ENCODE results near the gene MIPEP.

Gene MIPEP

DNA sequence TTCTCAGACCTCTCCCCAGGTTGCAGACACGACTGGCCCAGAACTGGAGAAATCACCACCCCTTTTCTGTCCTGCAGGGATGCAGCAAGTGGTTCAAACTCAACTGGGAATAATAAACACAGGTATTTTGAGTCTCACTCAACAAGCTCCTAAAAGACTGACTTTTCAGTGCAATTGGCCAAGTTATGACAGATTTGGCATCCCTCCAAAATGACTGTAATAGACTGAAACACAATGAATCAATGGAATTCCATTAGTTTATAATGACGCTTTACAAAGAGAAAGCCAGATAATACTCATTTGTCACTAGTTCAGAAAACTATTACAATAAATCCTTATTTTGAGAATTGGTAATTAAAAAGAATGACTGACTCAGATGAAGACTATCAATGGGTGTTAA lies 38.1 kb downstream of the MIPEP start:
- H3K9ac ChIP-seq (ENCODE audit: low read length), result no peak overlapping the region
- WGBS (ENCODE audit: extremely low coverage, insufficient coverage, insufficient read length), result no CpG with 5 or more reads among the region's 2 CpGs
- H3K79me1 ChIP-seq (ENCODE audit: low read length), result no peaks in the 10 kb centered on the region
- H3K4ac ChIP-seq (ENCODE audit: low read depth, low read length), result no peak overlapping the region
- no peak for DNase-seq
- H3K4me2 ChIP-seq (ENCODE audit: low read length), result no peak overlapping the region
- H2BK12ac ChIP-seq (ENCODE audit: low read length), result no peak overlapping the region
- H3K4me1 ChIP-seq (ENCODE audit: control insufficient read depth in 1 of 2, insufficient read depth in 2 of 2, low read length in 2 of 2), result no peaks in the 10 kb centered on the region
- no peak overlapping the region for H3K23ac ChIP-seq (ENCODE audit: low read length)
- no peaks in the 10 kb centered on the region for H3K9me3 ChIP-seq (ENCODE audit: insufficient read depth, low read depth, low read length)
- H4K91ac ChIP-seq (ENCODE audit: low read depth, low read length), result no peak overlapping the region
- H3K18ac ChIP-seq (ENCODE audit: low read length), result no peak overlapping the region
- no peak overlapping the region for H4K8ac ChIP-seq (ENCODE audit: low read depth, low read length)
- H2AFZ ChIP-seq (ENCODE audit: insufficient read depth, low read length, poor library complexity), result no peak overlapping the region
- no peak overlapping the region for H2AK5ac ChIP-seq (ENCODE audit: low read length)
- H3K27ac ChIP-seq (ENCODE audit: low read depth, low read length), result no peak overlapping the region
- no peak overlapping the region for H2BK120ac ChIP-seq (ENCODE audit: insufficient read depth, low read length, poor library complexity)
- no peaks in the 10 kb centered on the region for H3K36me3 ChIP-seq (ENCODE audit: control insufficient read depth in 1 of 2, insufficient read depth in 2 of 2, low read length in 2 of 2)
- no peak overlapping the region for H3K4me3 ChIP-seq (ENCODE audit: low read depth, low read length)
- no peaks in the 10 kb centered on the region for H3K79me2 ChIP-seq (ENCODE audit: control insufficient read depth, insufficient read depth, low read length, poor library complexity)
- no peaks in the 10 kb centered on the region for H3K27me3 ChIP-seq (ENCODE audit: insufficient read depth, low read length)
- H2BK5ac ChIP-seq (ENCODE audit: low read depth, low read length, poor library complexity), result no peak overlapping the region
- H4K12ac ChIP-seq (ENCODE audit: low read depth, low read length), result no peak overlapping the region
- no peak overlapping the region for H3K14ac ChIP-seq (ENCODE audit: low read length)

DNA sequence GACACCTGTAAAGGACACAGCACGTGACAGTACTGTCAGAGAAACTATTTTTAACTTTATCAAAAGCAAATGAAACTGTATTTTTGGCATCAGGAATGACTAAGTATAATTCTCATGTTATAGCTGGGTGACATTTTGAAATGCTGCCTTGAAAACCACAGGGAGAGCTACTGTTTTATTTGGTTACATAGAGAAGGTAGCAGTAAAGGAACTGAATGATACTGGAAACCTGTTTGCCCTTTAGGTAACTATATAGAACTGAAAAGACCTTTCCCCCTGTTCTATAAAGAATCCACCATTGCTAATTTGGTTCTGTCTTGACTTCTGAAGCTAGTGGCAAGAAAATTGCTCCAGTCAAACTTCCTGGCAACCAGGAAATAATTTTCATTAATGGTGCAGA lies 39.1 kb downstream of the MIPEP start:
- Histone ChIP-seq H2BK120ac (ENCODE audit: insufficient read depth, low read length, poor library complexity) (no peak overlapping the region), H4K8ac (ENCODE audit: low read depth, low read length) (no peak overlapping the region), H3K14ac (ENCODE audit: low read length) (no peak overlapping the region), H3K4me3 (ENCODE audit: low read depth, low read length) (no peak overlapping the region), H2AK5ac (ENCODE audit: low read length) (no peak overlapping the region), H3K18ac (ENCODE audit: low read length) (no peak overlapping the region), H3K79me2 (ENCODE audit: control insufficient read depth, insufficient read depth, low read length, poor library complexity) (no peaks in the 10 kb centered on the region), H3K9ac (ENCODE audit: low read length) (no peak overlapping the region), H3K27ac (ENCODE audit: low read depth, low read length) (no peak overlapping the region), H2BK5ac (ENCODE audit: low read depth, low read length, poor library complexity) (no peak overlapping the region), H4K12ac (ENCODE audit: low read depth, low read length) (no peak overlapping the region), H3K4me1 (ENCODE audit: control insufficient read depth in 1 of 2, insufficient read depth in 2 of 2, low read length in 2 of 2) (no peaks in the 10 kb centered on the region), H2AFZ (ENCODE audit: insufficient read depth, low read length, poor library complexity) (no peak overlapping the region), H3K79me1 (ENCODE audit: low read length) (no peaks in the 10 kb centered on the region), H3K23ac (ENCODE audit: low read length) (no peak overlapping the region), H3K4me2 (ENCODE audit: low read length) (no peak overlapping the region), H3K4ac (ENCODE audit: low read depth, low read length) (no peak overlapping the region), H4K91ac (ENCODE audit: low read depth, low read length) (no peak overlapping the region), H3K36me3 (ENCODE audit: control insufficient read depth in 1 of 2, insufficient read depth in 2 of 2, low read length in 2 of 2) (no peaks in the 10 kb centered on the region), H3K27me3 (ENCODE audit: insufficient read depth, low read length) (no peaks in the 10 kb centered on the region), H3K9me3 (ENCODE audit: insufficient read depth, low read depth, low read length) (no peaks in the 10 kb centered on the region), H2BK12ac (ENCODE audit: low read length) (no peak overlapping the region)
- WGBS (ENCODE audit: extremely low coverage, insufficient coverage, insufficient read length), result no CpG with 5 or more reads among the region's 1 CpG
- DNase-seq, result no peak

DNA sequence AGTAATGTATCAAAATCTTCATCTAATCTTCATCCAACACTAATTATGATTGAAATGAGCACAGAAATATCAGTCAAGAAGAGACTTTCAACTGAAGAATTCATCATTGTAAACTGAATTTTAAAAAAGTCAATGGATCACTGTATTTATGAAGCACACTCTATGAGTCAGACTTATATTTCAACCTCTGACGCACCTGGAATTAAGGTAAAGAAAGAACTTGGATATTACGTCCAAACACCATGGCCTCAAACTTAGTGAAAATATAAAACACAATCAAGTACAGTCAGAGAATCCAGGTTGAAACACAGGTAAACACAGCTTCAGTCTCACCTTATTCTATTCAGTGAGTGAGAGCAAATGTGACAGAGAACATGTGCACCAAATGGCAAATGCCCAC lies 39.5 kb downstream of the MIPEP start:
- no CpG with 5 or more reads among the region's 2 CpGs for WGBS (ENCODE audit: extremely low coverage, insufficient coverage, insufficient read length)
- Histone ChIP-seq H3K9ac (ENCODE audit: low read length) (no peak overlapping the region), H4K12ac (ENCODE audit: low read depth, low read length) (no peak overlapping the region)

DNA sequence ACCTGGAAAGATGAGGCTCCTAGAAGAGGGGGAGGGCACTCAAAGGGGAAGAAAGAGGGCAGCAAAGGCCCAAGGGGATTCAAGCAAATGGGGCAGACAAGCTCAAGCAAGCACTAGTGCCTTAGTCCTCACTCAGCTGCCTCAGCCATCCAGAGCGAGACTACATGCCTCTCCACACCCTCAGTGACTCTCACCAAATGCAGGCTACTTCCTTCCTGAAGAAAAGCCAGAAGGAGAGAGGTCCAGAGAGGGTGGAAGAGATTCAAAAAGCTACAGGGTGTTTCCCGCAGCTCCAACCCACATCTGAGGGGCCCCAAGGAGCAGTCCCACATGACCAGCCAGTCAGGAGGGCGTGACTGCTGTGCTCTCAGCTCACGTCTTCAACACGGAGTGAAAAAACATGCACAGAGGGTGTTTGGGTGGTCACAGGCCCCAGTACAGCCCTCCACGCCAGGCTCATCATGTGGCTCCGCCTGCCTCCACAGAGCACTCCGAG lies 40.5 kb downstream of the MIPEP start:
- Histone ChIP-seq H3K9ac (ENCODE audit: low read length) (no peak overlapping the region), H3K18ac (ENCODE audit: low read length) (no peak overlapping the region), H4K91ac (ENCODE audit: low read depth, low read length) (no peak overlapping the region), H2BK5ac (ENCODE audit: low read depth, low read length, poor library complexity) (no peak overlapping the region), H2AFZ (ENCODE audit: insufficient read depth, low read length, poor library complexity) (no peak overlapping the region), H3K4me1 (ENCODE audit: control insufficient read depth in 1 of 2, insufficient read depth in 2 of 2, low read length in 2 of 2) (no peaks in the 10 kb centered on the region), H3K79me2 (ENCODE audit: control insufficient read depth, insufficient read depth, low read length, poor library complexity) (no peaks in the 10 kb centered on the region), H3K27ac (ENCODE audit: low read depth, low read length) (no peak overlapping the region), H3K79me1 (ENCODE audit: low read length) (no peaks in the 10 kb centered on the region), H3K4ac (ENCODE audit: low read depth, low read length) (no peak overlapping the region), H3K14ac (ENCODE audit: low read length) (no peak overlapping the region), H3K36me3 (ENCODE audit: control insufficient read depth in 1 of 2, insufficient read depth in 2 of 2, low read length in 2 of 2) (no peaks in the 10 kb centered on the region), H3K27me3 (ENCODE audit: insufficient read depth, low read length) (no peaks in the 10 kb centered on the region), H2AK5ac (ENCODE audit: low read length) (no peak overlapping the region), H3K9me3 (ENCODE audit: insufficient read depth, low read depth, low read length) (no peaks in the 10 kb centered on the region), H3K4me3 (ENCODE audit: low read depth, low read length) (no peak overlapping the region), H3K23ac (ENCODE audit: low read length) (no peak overlapping the region), H2BK12ac (ENCODE audit: low read length) (no peak overlapping the region), H4K8ac (ENCODE audit: low read depth, low read length) (no peak overlapping the region), H2BK120ac (ENCODE audit: insufficient read depth, low read length, poor library complexity) (no peak overlapping the region), H4K12ac (ENCODE audit: low read depth, low read length) (no peak overlapping the region), H3K4me2 (ENCODE audit: low read length) (no peak overlapping the region)
- WGBS (ENCODE audit: extremely low coverage, insufficient coverage, insufficient read length), result no CpG with 5 or more reads among the region's 8 CpGs
- no peak for DNase-seq

More for the DNA sequence above, 39.5 kb downstream of the MIPEP start:
- Histone ChIP-seq H2BK5ac (ENCODE audit: low read depth, low read length, poor library complexity) (no peak overlapping the region), H3K4ac (ENCODE audit: low read depth, low read length) (no peak overlapping the region), H3K4me3 (ENCODE audit: low read depth, low read length) (no peak overlapping the region), H2BK12ac (ENCODE audit: low read length) (no peak overlapping the region), H3K4me2 (ENCODE audit: low read length) (no peak overlapping the region), H4K91ac (ENCODE audit: low read depth, low read length) (no peak overlapping the region), H2BK120ac (ENCODE audit: insufficient read depth, low read length, poor library complexity) (no peak overlapping the region), H3K14ac (ENCODE audit: low read length) (no peak overlapping the region), H2AK5ac (ENCODE audit: low read length) (no peak overlapping the region), H3K27ac (ENCODE audit: low read depth, low read length) (no peak overlapping the region), H3K79me1 (ENCODE audit: low read length) (no peaks in the 10 kb centered on the region), H4K8ac (ENCODE audit: low read depth, low read length) (no peak overlapping the region), H3K4me1 (ENCODE audit: control insufficient read depth in 1 of 2, insufficient read depth in 2 of 2, low read length in 2 of 2) (no peaks in the 10 kb centered on the region), H3K27me3 (ENCODE audit: insufficient read depth, low read length) (no peaks in the 10 kb centered on the region), H3K36me3 (ENCODE audit: control insufficient read depth in 1 of 2, insufficient read depth in 2 of 2, low read length in 2 of 2) (no peaks in the 10 kb centered on the region), H3K23ac (ENCODE audit: low read length) (no peak overlapping the region), H3K9me3 (ENCODE audit: insufficient read depth, low read depth, low read length) (no peaks in the 10 kb centered on the region), H2AFZ (ENCODE audit: insufficient read depth, low read length, poor library complexity) (no peak overlapping the region), H3K18ac (ENCODE audit: low read length) (no peak overlapping the region), H3K79me2 (ENCODE audit: control insufficient read depth, insufficient read depth, low read length, poor library complexity) (no peaks in the 10 kb centered on the region)
- DNase-seq, result no peak

Measured in trophoblast cell (in vitro differentiated cells and primary cell).